Parathyroid adenoma (tissue), 2 donors: ENCODE results near the gene SLC22A3.
"Not testable (repeated sequence)": the region's sequence is repeated elsewhere in the genome, so short reads cannot be mapped to it uniquely, and the experiment has no call there.

ENCODE experiments used
- H2AFZ ChIP-seq: fragments of 300-600 bp; sonication (generic); one replicate; pipeline ENCODE4 v1.7.0; 2017; ENCODE audit warnings: antibody characterized with exemption, mild to moderate bottlenecking
- H3K27ac ChIP-seq: fragments of 300-600 bp; sonication (generic); one replicate; pipeline ENCODE4 v1.7.0; 2017
- H3K27me3 ChIP-seq: fragments of 300-600 bp; sonication (generic); one replicate; pipeline ENCODE4 v1.7.0; 2017; ENCODE audit warnings: low read length; ENCODE audit not compliant: control insufficient read depth, insufficient read depth
- H3K36me3 ChIP-seq: fragments of 300-600 bp; sonication (generic); one replicate; pipeline ENCODE4 v1.7.0; 2017; ENCODE audit warnings: low read length; ENCODE audit not compliant: control insufficient read depth, insufficient read depth
- H3K4me1 ChIP-seq: fragments of 300-600 bp; sonication (generic); one replicate; pipeline ENCODE4 v1.7.0; 2017; ENCODE audit warnings: control low read depth
- H3K4me2 ChIP-seq: fragments of 300-600 bp; sonication (generic); one replicate; pipeline ENCODE4 v1.7.0; 2017; ENCODE audit warnings: low read length
- H3K4me3 ChIP-seq: fragments of 300-600 bp; sonication (generic); one replicate; pipeline ENCODE4 v1.7.0; 2017; ENCODE audit warnings: low read depth, low read length
- H3K79me2 ChIP-seq: fragments of 300-600 bp; sonication (generic); one replicate; pipeline ENCODE4 v1.7.0; 2017; ENCODE audit warnings: control low read depth
- H3K9ac ChIP-seq: fragments of 300-600 bp; sonication (generic); one replicate; pipeline ENCODE4 v1.7.0; 2017; ENCODE audit warnings: mild to moderate bottlenecking
- H3K9me3 ChIP-seq: fragments of 300-600 bp; sonication (generic); one replicate; pipeline ENCODE4 v1.7.0; 2017; ENCODE audit warnings: low read length; ENCODE audit not compliant: control insufficient read depth
- TF ChIP-seq, protein P1 (sequence below): fragments of 300-600 bp; sonication (generic); IDR thresholded peaks from one replicate; pipeline ENCODE4 v1.7.0; 2017; ENCODE audit warnings: antibody characterized with exemption, mild to moderate bottlenecking
- donor health status: primary hyperparathyroidism.

SLC22A3 gene

DNA sequence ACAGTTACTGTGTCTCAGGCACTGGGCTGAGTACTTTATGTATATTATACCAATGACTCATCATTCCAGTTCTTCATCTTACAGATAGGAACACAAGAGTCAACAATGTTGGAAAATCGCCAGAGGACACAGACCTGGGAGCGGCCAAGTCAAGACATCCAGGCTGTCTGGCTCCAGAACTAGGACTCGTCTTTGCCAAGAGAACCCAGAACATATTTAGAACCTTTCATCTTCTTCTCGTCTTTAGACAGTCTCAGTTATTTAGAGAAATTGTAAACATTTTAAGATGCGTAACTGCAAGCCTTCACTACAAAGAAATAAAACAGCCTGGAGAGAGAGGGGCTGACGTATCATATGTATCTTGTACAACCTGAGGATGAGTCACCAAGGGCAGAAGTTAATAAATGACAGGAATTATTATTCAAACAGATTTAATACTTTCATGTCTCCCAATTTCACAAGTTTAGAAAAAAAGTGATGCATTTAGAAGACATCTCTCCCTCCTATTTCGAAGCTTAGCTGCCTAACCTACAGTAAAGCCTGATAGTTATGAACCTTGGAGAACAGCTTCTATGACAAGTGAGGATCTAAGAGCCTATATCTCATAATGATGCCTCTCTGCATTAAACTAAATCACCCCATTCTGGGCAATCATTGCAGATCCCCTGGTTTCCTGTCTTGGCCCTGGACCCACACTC, 43.4 kb downstream of the SLC22A3 start:
- no peaks in the 10 kb centered on the region for H3K9me3 ChIP-seq
- no peak overlapping the region for H3K27ac ChIP-seq
- H2AFZ ChIP-seq = no peak overlapping the region
- no peaks in the 10 kb centered on the region for H3K79me2 ChIP-seq
- H3K4me3 ChIP-seq = no peak overlapping the region
- no peak overlapping the region for H3K4me2 ChIP-seq
- no peak overlapping the region for H3K9ac ChIP-seq
- no peaks in the 10 kb centered on the region for H3K36me3 ChIP-seq
- H3K4me1 ChIP-seq = no peaks in the 10 kb centered on the region
- TF ChIP-seq, protein P1, sequence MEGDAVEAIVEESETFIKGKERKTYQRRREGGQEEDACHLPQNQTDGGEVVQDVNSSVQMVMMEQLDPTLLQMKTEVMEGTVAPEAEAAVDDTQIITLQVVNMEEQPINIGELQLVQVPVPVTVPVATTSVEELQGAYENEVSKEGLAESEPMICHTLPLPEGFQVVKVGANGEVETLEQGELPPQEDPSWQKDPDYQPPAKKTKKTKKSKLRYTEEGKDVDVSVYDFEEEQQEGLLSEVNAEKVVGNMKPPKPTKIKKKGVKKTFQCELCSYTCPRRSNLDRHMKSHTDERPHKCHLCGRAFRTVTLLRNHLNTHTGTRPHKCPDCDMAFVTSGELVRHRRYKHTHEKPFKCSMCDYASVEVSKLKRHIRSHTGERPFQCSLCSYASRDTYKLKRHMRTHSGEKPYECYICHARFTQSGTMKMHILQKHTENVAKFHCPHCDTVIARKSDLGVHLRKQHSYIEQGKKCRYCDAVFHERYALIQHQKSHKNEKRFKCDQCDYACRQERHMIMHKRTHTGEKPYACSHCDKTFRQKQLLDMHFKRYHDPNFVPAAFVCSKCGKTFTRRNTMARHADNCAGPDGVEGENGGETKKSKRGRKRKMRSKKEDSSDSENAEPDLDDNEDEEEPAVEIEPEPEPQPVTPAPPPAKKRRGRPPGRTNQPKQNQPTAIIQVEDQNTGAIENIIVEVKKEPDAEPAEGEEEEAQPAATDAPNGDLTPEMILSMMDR = no peak
- no peaks in the 10 kb centered on the region for H3K27me3 ChIP-seq

DNA sequence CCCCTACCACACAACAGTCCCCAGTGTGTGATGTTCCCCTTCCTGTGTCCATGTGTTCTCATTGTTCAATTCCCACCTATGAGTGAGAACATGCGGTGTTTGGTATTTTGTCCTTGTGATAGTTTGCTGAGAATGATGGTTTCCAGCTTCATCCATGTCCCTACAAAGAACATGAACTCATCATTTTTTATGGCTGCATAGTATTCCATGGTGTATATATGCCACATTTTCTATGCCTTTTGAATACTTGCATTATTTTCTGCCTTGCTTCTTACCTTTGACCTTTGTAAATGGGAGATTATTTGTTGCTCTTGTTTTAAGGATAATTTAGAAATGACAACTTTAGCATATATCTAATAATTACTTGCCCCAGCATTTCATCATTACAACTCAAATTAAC, 45.3 kb downstream of the SLC22A3 start:
- H3K9me3 ChIP-seq, H3K27ac ChIP-seq, H3K9ac ChIP-seq, H3K27me3 ChIP-seq, H3K79me2 ChIP-seq, H2AFZ ChIP-seq, H3K36me3 ChIP-seq, H3K4me3 ChIP-seq, H3K4me2 ChIP-seq, H3K4me1 ChIP-seq: not testable (repeated sequence)

DNA sequence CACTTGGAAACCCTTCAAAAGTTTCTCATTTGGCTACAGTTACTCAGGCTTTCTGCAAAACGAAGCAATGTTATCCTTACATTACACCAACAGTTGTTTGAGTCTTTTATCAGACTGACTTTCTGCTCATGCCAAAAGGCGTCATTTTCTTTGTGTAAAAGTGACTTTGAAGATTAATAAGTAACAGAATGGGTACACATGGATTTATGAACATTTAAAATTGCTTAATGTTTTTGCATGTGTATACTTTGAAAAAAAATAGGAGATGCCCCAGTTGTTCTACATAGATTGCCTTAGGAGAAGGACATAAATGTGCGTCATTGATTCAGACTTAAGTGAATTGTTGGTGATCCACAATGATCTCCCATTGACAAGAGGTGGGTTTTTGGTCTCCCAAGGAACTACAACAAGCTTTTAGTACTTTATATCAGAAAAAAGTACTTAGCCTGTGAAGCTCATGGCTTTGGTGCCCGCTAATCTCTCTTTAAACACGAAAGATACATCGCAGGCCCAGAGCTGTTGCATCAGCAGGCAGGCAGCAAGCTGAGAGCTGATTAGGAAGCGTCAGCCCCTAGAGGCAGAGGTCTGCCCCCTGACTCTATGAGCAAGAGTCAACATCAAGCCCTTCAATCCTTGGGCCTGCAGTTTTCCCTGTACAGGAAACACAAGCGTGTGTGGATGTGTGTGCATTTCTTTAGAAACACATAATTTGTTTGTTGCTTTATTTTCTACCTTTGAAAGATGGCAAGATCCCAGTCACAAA, 45.9 kb downstream of the SLC22A3 start:
- Histone ChIP-seq H3K27me3 (no peaks in the 10 kb centered on the region), H2AFZ (no peak overlapping the region), H3K79me2 (no peaks in the 10 kb centered on the region), H3K4me3 (no peak overlapping the region), H3K9ac (no peak overlapping the region), H3K4me1 (no peaks in the 10 kb centered on the region), H3K36me3 (no peaks in the 10 kb centered on the region), H3K9me3 (no peaks in the 10 kb centered on the region), H3K4me2 (no peak overlapping the region), H3K27ac (no peak overlapping the region)
- TF ChIP-seq, protein P1 = no peak

DNA sequence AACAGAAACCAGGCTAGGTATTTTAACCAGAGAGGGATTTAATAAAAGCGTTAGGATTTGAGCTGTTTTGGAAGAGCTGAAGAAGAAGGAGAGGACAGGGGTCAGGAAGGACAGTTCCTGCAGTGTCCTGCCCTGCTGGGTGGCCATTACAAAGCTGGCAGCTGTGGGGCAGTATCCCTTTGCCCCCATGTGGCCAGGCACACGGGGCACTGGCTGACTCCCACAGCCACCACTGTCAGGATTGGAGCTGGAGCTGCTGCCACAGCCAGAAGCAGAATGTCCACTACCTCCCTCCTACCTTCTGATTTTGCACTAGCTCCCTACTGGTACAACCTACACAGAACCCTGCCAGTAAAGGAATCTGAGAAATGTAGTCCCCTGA, 46.5 kb downstream of the SLC22A3 start:
- Histone ChIP-seq H3K36me3 (no peaks in the 10 kb centered on the region), H2AFZ (no peak overlapping the region), H3K9me3 (no peaks in the 10 kb centered on the region), H3K79me2 (no peaks in the 10 kb centered on the region), H3K27ac (no peak overlapping the region), H3K4me1 (no peaks in the 10 kb centered on the region), H3K27me3 (no peaks in the 10 kb centered on the region), H3K9ac (no peak overlapping the region), H3K4me3 (no peak overlapping the region), H3K4me2 (no peak overlapping the region)
- TF ChIP-seq, protein P1 = no peak

DNA sequence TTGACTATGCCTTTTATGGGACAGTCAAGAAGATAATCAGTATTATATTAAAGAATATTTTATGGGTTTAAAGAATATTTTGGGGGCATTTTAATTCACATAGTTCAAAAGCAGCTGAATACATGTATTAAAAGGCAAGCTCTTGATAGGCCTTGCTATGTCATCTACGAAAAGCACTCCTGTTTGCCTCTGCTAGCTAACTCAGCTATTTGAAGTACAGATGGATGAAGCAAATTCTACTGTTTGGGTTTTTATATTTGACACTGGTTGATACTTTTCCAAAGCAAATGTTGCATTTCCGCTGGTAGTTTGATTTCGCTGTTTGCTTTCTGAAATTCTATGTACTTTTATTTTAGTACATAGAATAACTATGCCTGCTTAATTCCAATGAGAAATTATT, 47.0 kb downstream of the SLC22A3 start:
- H3K9me3 ChIP-seq = no peaks in the 10 kb centered on the region
- H3K9ac ChIP-seq = no peak overlapping the region
- H3K27ac ChIP-seq = no peak overlapping the region
- H3K4me2 ChIP-seq = no peak overlapping the region
- H3K27me3 ChIP-seq = no peaks in the 10 kb centered on the region
- no peaks in the 10 kb centered on the region for H3K4me1 ChIP-seq
- H3K79me2 ChIP-seq = no peaks in the 10 kb centered on the region
- H2AFZ ChIP-seq = no peak overlapping the region
- no peak overlapping the region for H3K4me3 ChIP-seq
- TF ChIP-seq, protein P1 = no peak
- H3K36me3 ChIP-seq = no peaks in the 10 kb centered on the region
